HG02938 (cell line): ENCODE results near the gene JCAD.
"Not testable (repeated sequence)": the region's sequence is repeated elsewhere in the genome, so short reads cannot be mapped to it uniquely, and the experiment has no call there.

Experiments used
- ATAC-seq: cut with Tn5 transposase; IDR thresholded peaks from one replicate; pipeline ENCODE4 v1.9.1; 2021; ENCODE audit warnings: mild to moderate bottlenecking, moderate library complexity; ENCODE audit not compliant: unreplicated experiment

Gene JCAD

DNA sequence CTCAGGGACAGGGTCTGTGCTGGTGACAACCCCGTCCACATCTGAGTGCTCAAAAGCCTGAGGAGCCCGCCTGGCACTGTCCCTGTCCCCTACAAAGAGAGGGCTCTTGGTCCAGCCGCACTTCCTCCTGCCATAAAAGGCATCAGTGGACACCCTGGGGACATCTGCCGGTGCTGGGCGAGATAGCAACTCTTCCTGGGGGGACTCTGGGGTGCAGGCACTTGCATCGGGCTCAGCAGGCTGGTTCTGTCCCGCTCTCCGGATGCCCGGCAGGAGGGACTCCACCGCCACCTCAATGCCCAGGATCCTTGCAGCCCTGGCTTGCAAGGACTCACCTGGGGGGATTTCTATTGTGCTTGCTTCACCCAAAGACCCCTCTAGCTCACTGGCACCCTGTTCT is 32.8 kb downstream of the JCAD start:
- no peak for ATAC-seq

DNA sequence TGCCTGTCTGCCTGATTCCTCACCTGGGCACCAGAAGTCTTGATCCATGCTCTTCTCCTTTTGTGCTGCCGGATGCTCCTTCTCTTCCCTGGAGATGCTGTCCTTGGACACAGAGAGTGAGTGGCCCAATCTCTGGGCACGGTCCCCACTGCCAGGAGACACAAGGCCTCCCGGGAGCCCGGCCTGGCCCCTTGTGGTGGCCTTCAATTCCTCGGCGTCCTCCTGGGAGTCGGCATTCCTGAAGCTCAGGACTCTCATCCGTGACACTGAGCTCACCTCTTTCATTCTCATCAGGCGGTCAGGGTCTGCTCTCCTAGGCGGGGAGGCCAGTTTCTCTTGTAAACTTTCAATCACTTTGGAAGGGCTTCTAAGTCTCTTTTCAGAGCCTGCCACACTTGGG is 33.3 kb downstream of the JCAD start:
- ATAC-seq = no peak

DNA sequence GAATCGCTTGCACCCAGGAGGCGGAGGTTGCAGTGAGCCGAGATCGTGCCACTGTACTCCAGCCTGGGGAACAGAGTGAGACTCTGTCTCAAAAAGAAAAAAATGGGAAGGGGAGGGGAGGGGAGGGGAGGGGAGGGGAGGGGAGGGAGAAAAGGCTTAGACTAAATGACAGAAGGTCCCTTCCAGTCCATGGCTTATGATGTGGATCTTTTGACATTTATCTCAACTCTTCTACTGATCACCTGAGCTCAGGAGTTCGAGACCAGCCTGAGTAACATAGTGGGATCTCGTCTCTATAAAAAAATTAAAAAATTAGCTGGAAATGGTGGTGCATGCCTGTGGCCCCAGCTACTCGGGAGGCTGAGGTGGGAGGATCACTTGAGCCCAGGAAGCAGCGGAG is 34.0 kb downstream of the JCAD start:
- not testable (repeated sequence) for ATAC-seq

GRCh38 chr10:30022590-30022989 is 36.8 kb downstream of the JCAD start:
- ATAC-seq = no peak

- ATAC-seq = no peak
These were observed 39.9 kb downstream of the JCAD start for GRCh38 chr10:30019468-30019867.

DNA sequence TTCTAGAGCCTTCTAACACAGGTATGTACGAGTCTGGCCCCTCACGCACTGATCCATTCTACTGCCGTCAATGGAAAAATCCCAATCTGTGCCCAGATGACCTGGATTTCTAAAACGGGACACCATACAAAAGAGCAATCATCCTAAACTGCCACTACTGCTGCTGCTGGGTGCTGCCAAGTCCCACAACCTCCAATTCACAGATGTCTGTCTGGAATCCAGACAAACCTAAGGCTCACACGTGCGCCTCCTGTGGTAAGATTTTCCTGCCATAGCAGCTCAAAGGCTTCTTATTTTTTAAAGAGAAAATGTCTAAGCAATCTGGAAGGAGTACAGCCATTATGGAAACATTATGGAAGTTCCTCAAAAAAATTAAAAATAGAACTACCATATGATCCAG is 40.9 kb downstream of the JCAD start:
- ATAC-seq = no peak

DNA sequence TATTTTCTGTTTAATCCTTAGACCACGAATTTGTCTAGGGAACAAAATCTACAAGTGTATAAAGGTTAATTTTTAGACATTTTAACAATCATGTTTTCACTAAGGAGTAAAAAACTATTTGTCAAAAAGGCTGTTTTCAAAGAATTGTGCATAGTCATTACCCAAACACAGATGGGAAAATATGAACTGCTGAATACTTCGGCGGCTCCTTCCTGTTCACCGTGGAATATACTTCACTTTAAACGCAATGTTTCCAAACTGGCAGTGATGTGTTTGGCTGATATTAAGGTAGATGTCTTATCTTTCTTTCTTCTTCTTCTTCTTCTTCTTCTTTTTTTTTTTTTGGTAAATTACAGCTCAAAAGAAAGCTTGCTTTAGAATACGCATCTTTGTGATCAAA is 41.4 kb downstream of the JCAD start:
- ATAC-seq = no peak

DNA sequence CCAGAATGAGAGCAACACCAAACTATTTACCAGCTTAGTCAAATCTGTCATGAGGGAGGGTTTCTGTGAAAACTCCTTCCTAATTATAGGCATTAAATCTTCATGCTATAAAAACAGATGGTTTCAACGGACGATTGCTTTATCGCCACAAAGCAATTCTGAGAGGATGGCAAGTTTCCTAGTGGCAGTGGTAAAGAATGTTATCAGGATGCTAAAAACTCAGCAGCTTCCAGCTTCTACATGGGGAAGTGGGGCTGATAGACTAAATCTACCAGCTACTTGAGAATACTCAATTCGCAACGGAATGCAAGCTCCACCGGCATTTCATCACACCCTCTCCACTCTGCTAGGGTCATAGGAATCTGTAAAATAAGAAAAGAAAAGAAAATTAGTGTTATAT is 41.8 kb downstream of the JCAD start:
- no peak for ATAC-seq

DNA sequence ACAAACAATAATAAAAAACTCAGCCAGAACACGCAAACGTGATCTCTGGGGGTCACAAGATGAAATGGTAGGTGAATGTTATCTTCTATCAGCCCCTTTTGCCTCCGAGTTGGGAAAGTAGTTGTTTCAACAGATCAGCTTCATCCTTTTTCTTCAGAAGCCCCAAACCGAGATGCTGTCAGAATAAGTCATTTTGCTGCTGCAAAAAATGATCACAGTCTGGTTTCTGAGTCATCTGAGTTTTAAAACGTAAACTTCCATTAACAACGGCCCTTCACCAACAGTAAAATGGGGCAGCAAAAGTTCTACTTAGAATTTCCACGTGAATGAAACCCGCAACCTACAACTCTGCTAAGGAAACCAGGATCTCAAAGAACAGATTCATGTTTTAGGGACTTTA is 44.9 kb downstream of the JCAD start:
- no peak for ATAC-seq

DNA sequence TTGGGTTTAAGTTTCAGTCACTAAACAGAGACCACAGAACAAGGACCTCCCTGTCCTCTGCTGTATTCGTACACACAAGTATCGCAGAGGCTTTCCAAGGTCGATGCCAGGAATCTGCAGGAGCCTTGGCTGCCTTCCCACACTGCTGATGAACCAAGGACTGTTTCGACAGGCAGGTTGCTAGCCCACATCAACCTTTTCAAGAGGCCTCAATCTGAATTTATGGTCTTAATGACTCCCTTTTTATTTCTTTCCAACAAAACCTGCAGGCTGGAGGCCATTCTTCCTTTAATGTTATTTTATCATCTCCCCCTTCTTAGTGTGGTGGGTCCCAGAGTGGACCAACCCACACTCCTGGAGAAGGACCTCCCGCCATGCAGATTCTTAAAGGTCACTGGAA is 45.6 kb downstream of the JCAD start:
- no peak for ATAC-seq

- no peak for ATAC-seq
These were observed 47.3 kb downstream of the JCAD start for GRCh38 chr10:30011956-30012647.

- no peak for ATAC-seq
These were observed 48.0 kb downstream of the JCAD start for GRCh38 chr10:30011396-30011795.

- no peak for ATAC-seq
These were observed 52.0 kb downstream of the JCAD start for GRCh38 chr10:30007406-30007805.

- ATAC-seq = no peak
These were observed 53.0 kb downstream of the JCAD start for GRCh38 chr10:30006410-30006809.

DNA sequence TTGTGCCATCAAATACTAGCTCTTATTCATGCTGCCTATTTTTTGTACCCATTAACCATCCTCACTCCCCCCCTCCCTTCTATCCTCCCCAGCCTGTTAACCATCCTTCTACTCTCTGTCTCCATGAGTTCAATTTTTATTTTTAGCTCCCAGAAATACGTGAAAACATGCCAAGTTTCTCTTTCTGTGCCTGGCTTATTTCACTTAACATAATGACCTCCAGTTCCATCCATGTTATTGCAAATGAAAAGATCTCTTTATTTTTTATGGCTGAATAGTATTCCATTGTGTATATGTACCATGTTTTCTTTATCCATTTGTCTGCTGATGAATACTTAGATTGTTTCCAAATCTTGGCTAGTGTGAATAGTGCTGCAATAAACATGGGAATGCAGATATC is 54.3 kb downstream of the JCAD start:
- ATAC-seq = not testable (repeated sequence)

GRCh38 chr10:30002426-30003266 is 56.7 kb downstream of the JCAD start:
- no peak for ATAC-seq

DNA sequence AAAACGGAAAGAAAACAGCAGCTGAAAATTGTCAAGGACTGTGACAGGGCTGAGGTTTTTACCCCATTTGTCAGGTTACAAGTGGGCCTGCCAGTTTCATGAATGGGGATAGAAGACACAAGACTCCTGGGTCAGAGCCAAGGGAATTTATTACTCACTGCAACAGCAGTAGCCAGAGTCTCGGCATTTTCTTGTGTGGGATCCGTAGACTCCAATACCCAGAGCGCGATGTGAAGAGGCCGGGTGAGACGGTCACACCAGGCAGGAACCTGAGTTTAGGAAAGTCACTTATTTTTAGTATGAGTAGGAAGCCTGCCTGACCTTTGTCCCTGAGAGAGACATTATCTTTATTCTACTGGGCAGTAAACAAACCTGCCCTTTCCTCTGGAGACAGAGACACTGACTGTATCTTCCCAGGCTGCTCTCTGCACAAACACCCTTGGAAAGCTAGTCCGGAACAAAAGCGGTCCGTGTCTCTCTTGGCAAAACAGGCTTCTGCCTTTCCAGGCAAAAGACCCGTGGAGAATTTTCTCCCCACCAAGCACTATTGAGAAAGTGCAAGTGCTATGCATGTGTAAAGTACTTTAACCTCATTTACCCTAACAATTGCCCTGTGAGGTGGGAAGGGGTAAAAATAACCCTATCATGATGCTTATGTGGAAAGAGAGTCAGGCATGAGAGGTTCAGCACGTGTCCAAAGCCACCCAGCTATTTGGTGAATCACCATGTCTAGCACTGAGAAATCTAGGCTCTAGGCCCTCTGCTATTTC is 58.4 kb downstream of the JCAD start:
- no peak for ATAC-seq

DNA sequence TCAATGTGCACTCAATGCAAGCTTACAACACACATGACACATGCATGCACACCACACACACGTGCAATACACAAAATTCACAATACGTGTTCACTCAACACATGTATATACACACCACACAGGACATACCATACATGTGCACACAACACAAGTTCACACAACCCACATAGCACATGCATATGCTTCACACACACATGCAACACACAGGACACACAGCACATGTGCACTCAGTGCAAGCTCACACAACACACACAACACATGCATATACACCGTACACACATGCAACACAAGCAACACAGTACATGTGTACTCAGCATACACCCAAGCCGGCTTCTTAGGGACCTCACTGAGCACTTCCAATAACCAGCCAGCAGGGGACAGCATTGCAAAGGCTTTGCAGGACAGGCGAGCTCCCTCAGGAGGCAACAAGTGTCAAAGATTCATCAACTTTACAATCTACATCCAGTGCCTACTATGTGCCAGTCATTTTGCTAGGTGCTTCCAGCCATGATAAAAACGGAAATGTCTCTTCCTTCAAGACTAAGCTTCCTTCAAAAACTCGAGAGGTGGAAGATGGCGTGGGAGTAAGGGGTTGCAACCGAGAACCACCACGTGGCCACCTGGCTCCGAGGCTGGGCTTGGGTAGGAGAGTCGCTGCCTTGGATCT is 61.1 kb downstream of the JCAD start:
- peak; percentile 86 for ATAC-seq

DNA sequence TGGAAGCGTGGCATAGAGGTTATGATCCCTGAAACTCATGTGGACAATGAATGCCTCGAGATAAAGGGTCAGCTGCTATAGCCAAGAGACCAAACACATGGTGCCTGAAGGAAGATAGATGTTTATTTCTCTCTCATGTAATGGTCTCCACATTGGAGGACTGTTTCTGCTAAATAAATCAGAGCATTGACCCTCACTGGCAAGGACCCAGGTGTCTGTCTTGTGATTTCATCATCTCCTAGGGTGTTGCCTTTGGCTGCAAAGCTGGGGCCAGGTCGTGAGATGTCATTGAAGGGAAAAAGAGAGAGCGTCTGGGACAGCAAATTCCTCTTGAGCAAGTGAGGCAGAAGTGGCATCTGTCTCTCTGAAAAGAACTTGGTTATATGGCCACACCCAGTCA is 64.6 kb downstream of the JCAD start:
- no peak for ATAC-seq

DNA sequence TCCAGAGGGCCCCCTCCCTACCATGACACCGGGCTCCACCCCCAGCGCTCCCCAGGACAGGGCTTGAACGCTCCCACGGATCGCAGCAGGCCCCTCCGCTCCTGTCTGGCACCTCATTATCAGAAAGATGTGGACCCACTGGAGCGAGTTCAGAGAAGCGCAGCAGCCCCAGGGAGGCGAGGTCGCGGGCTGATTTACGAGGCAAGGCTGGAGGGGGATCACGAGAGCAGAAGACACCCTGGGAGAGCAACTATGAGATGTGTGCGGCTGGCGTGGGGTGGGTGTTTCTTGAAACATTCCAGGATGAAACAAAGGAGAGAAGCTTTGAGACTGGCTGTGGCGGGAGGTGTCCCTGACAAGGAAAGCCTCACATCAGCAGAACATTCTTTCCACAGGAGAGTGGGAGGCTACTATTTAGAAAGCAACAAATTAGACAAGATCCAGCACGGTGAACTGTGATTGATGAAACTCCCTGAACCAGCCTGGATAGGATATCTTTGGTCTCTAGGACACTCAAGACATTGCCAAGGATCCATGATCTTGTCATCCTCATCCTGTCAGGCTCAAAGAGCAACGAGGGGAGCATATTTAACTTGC is 66.0 kb downstream of the JCAD start:
- no peak for ATAC-seq

DNA sequence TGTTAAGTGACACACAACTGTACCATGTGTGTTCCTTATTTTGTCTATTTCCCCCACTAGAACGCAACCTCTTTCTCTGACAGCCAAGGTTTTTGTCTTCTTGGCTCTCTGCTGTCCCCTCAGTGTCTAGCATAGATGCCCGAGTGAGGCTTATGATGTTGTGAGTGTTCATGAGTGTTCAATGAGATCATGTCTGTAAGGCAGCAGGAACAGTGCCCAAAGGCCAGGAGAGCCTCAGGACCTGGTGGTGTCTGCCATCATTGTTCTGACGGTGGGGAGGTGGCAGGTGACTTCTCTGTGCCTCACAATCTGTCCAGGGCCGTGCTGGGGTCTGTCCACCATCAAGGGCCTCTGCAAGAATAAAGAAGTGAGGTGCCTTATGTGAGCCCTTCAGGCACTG is 66.5 kb downstream of the JCAD start:
- no peak for ATAC-seq
